HepG2 (cell line): ENCODE results near the gene NOBOX. TPM values are rescaled to one million over a fixed set of nuclear protein-coding genes. Genes with fewer than 3 reads are reported as not detected.

ENCODE experiments used
- ATAC-seq: fragments of 200-7000 bp; cut with Tn5 transposase; 3 replicates; pipeline ENCODE4 v1.9.1; 2020; ENCODE audit warnings: mild to moderate bottlenecking, moderate library complexity
- BruUV-seq: library from RNA; stranded (reverse); fragments of 400-500 nt; replicated peaks from 2 replicates; lab custom pipeline; 2021; lab: Mats Ljungman, UMichigan
- CTCF ChIA-PET: fragments of 300-600 bp; formaldehyde crosslinking; extraction: SDS; loops from one replicate; lab custom pipeline; 2021; ENCODE audit warnings: low total read pairs, inconsistent platforms, low intra/inter-chr PET ratio; lab: Yijun Ruan, JAX
- POLR2A ChIA-PET: fragments of 350-600 bp; sonication (Branson Sonifier 250); formaldehyde crosslinking; loops from one replicate; lab custom pipeline; 2020; ENCODE audit warnings: antibody characterized with exemption, inconsistent platforms; lab: Yijun Ruan, JAX
- DNase-seq: peaks from one replicate; pipeline ENCODE4 v3.0.0-alpha.2; 2015; ENCODE audit warnings: low spot score
- FAIRE-seq: peaks from 3 replicates; lab custom pipeline; 2011; peaks lifted over from hg19 to GRCh38; lab: Jason Lieb, UNC
- H2AFZ ChIP-seq: one replicate; pipeline ENCODE4 v1.6.1; 2011; ENCODE audit warnings: low read length, inconsistent platforms
- H3K27ac ChIP-seq: fragments of 300-600 bp; 3 replicates; pipeline ENCODE4 v1.8.0; 2011; ENCODE audit warnings: mixed run types, mild to moderate bottlenecking, mixed read lengths, low read length, inconsistent platforms; ENCODE audit not compliant: insufficient read depth; ENCODE audit errors: extremely low read length
- H3K27me3 ChIP-seq, 2 experiments: fragments of 200-600 bp in 1 of 2; 2 replicates in 1 of 2; 3 replicates in 1 of 2; pipeline versions ENCODE4 v1.6.0 to v1.8.0; 2011; ENCODE audit warnings: low read length in 2 of 2, mild to moderate bottlenecking in 2 of 2, moderate library complexity in 2 of 2, inconsistent platforms in 1 of 2; ENCODE audit not compliant: insufficient read depth in 2 of 2, control insufficient read depth in 1 of 2
- H3K36me3 ChIP-seq, 2 experiments: fragments of 200-600 bp in 1 of 2; replicated peaks in 1 of 2; 2 replicates in 1 of 2; 3 replicates in 1 of 2; pipeline versions ENCODE4 v1.5.1 to v1.8.0; 2011; ENCODE audit warnings: low read length in 2 of 2, inconsistent platforms in 1 of 2; ENCODE audit not compliant: insufficient read depth in 2 of 2, control insufficient read depth in 1 of 2
- H3K4me1 ChIP-seq: 2 replicates; pipeline ENCODE4 v1.5.1; 2012; ENCODE audit warnings: low read length, inconsistent platforms; ENCODE audit not compliant: insufficient read depth
- H3K4me2 ChIP-seq: 2 replicates; pipeline ENCODE4 v1.6.0; 2011; ENCODE audit warnings: low read depth, low read length, inconsistent platforms
- H3K4me3 ChIP-seq, 3 experiments: fragments of 200-600 bp in 1 of 3; sonication (generic), shearing (Covaris generic) in 1 of 3; replicated peaks in 1 of 3; 2 replicates each; pipeline ENCODE4 v1.5.1; 2011 to 2016; ENCODE audit warnings: low read length in 3 of 3, inconsistent platforms in 2 of 3, low read depth in 2 of 3, mild to moderate bottlenecking in 2 of 3, control low read depth in 1 of 3, mixed read lengths in 1 of 3; ENCODE audit not compliant: insufficient read depth in 1 of 3
- H3K79me2 ChIP-seq: one replicate; pipeline ENCODE4 v1.6.1; 2011; ENCODE audit warnings: low read length, inconsistent platforms; ENCODE audit not compliant: insufficient read depth
- H3K9ac ChIP-seq: 2 replicates; pipeline ENCODE4 v1.6.0; 2011; ENCODE audit warnings: mild to moderate bottlenecking, low read depth, low read length, inconsistent platforms; ENCODE audit not compliant: insufficient read depth
- H3K9me3 ChIP-seq: 2 replicates; pipeline ENCODE4 v1.5.1; 2012; ENCODE audit warnings: mild to moderate bottlenecking, low read length
- H4K20me1 ChIP-seq: 2 replicates; pipeline ENCODE4 v1.6.0; 2011; ENCODE audit warnings: inconsistent platforms, mild to moderate bottlenecking, low read length, moderate library complexity; ENCODE audit not compliant: insufficient read depth
- ATF2 ChIP-seq: sonication (generic); formaldehyde crosslinking; IDR thresholded peaks from 2 replicates; pipeline ENCODE4 v1.4.0; 2020; ENCODE audit warnings: missing genetic modification reagents
- CEBPG ChIP-seq: IDR thresholded peaks from 2 replicates; pipeline ENCODE4 v1.6.1; 2016
- CHD2 ChIP-seq: IDR thresholded peaks from 2 replicates; pipeline ENCODE4 v1.6.1; 2011; ENCODE audit warnings: low read depth, low read length, improper control_type of control experiment
- DMAP1 ChIP-seq: IDR thresholded peaks from 2 replicates; pipeline ENCODE4 v1.6.1; 2016
- PATZ1 ChIP-seq: sonication (generic); formaldehyde crosslinking; IDR thresholded peaks from 2 replicates; pipeline ENCODE4 v1.4.0; 2020; ENCODE audit warnings: missing genetic modification reagents
- TCF7 ChIP-seq: sonication (generic); IDR thresholded peaks from 2 replicates; pipeline ENCODE4 v1.6.1; 2016; ENCODE audit warnings: antibody characterized with exemption, low read depth
- ZNF530 ChIP-seq: sonication (generic); formaldehyde crosslinking; IDR thresholded peaks from 2 replicates; pipeline ENCODE4 v1.5.0; 2020; ENCODE audit warnings: low read depth, mild to moderate bottlenecking, missing genetic modification reagents
- WGBS: methylation state at CpG from one replicate; pipeline ENCODE4 v1.1.6; 2017; ENCODE audit warnings: low lambda C conversion rate; 5-methylcytosine and 5-hydroxymethylcytosine counted together
- in situ Hi-C: cut with HindIII; loops from 2 replicates; pipeline ENCODE4 v1.10.0; 2017; ENCODE audit warnings: low pct_unique_long_range_greater_than_20kb; ENCODE audit not compliant: extremely low pct_ligation_motif_present
- intact Hi-C: fragments of 100-400 bp; cut with micrococcal nuclease; formaldehyde crosslinking; loops from one replicate; pipeline ENCODE4 v1.10.0; 2022; ENCODE audit not compliant: unreplicated experiment
- polyA plus RNA-seq, 8 experiments: library from polyadenylated mRNA; depleted of rRNA in 3 of 8; stranded (reverse) in 7 of 8; unstranded in 1 of 8; fragments of >200 nt; fragmentation: Illumina TruSeq in 4 of 8; extraction: Trizol in 4 of 8; gene quantifications; 2 replicates each; pipeline versions ENCODE4 v1.2.1 to v1.2.3, GENCODE V29; 2011 to 2016; ENCODE audit warnings: low read depth in 4 of 8, missing spikeins in 1 of 8, mixed read lengths in 1 of 8; ENCODE audit not compliant: insufficient read depth in 1 of 8
- total RNA-seq, 5 experiments: library from RNA; depleted of rRNA; stranded (reverse); fragments of >200 nt; fragmentation: Illumina TruSeq; extraction: Trizol; gene quantifications; 2 replicates each; pipeline ENCODE4 v1.2.3, GENCODE V29; 2016; ENCODE audit warnings: low read depth in 1 of 5
- TF ChIP-seq, protein P1 (sequence below), 2 experiments: sonication (generic) in 1 of 2; formaldehyde crosslinking in 1 of 2; IDR thresholded peaks; 2 replicates each; pipeline versions ENCODE4 v1.4.0 to v1.6.1; 2016 to 2020; ENCODE audit warnings: borderline replicate concordance in 1 of 2, low read depth in 1 of 2, mild to moderate bottlenecking in 1 of 2, missing genetic modification reagents in 1 of 2

Gene NOBOX
- total and polyA plus RNA-seq, 2 of the 13 experiments (the other 11 are each of a cell fraction or from before 2014, with no cell fraction given), result not detected

DNA sequence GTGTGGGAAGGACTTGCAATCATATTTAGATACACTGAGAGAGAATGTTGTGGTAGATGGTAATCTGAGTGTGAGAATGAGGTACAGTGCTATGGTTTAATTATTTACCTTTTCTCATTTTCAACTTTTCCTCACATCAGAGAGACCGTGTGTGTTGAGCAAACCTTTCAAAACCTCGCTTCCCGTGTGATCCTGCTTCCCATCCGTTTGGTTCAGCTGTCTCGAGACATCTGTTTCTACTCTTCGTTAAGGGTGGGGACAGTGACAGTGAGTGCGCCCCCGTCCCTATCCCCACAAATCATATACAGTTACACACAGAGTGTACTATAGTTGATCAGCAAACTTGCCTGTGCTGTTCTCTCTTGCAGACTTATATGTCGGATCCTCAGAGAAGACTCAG lies 33.0 kb upstream of the NOBOX start:
- BruUV-seq, result no TSS peak
- no peaks in the 10 kb centered on the region for H4K20me1 ChIP-seq
- ChIA-PET POLR2A (no interaction called here), CTCF (no interaction called here)
- no peak for FAIRE-seq
- peak; percentile 65 for ATAC-seq
- peak; percentile 49 for DNase-seq
- no peak overlapping the region for H3K27ac ChIP-seq
- WGBS, result 3% methylated on average over 9 of the region's 9 CpGs
- no peaks in the 10 kb centered on the region for H3K36me3 ChIP-seq
- H2AFZ ChIP-seq, result no peak overlapping the region
- H3K4me2 ChIP-seq, result 0 out of 2 replicates have a peak overlapping the region, but pooled peaks have one; percentile 10
- H3K9ac ChIP-seq, result no peak overlapping the region
- peaks cover 22% of the 10 kb centered on the region for H3K4me1 ChIP-seq
- H3K9me3 ChIP-seq, result no peaks in the 10 kb centered on the region
- intact Hi-C loops, result no loop called here
- TF ChIP-seq CEBPG (CRISPR knock-in tag) (0 out of 2 replicates have a peak, but pooled peaks have one; percentile 33), CHD2 (peak; percentile 65; the same call in 1 of the 2 replicates), ZNF530 (CRISPR knock-in tag) (no peak), TCF7 (peak; percentile 54), PATZ1 (CRISPR knock-in tag) (peak; percentile 74), DMAP1 (CRISPR knock-in tag) (no peak), ATF2 (CRISPR knock-in tag) (no peak)
- TF ChIP-seq, protein P1, sequence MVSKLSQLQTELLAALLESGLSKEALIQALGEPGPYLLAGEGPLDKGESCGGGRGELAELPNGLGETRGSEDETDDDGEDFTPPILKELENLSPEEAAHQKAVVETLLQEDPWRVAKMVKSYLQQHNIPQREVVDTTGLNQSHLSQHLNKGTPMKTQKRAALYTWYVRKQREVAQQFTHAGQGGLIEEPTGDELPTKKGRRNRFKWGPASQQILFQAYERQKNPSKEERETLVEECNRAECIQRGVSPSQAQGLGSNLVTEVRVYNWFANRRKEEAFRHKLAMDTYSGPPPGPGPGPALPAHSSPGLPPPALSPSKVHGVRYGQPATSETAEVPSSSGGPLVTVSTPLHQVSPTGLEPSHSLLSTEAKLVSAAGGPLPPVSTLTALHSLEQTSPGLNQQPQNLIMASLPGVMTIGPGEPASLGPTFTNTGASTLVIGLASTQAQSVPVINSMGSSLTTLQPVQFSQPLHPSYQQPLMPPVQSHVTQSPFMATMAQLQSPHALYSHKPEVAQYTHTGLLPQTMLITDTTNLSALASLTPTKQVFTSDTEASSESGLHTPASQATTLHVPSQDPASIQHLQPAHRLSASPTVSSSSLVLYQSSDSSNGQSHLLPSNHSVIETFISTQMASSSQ (IDR thresholded peaks at IDR 0.05; ENCODE audit: low read depth), result peak; percentile 58; the same call in 1 of the 2 replicates
- TF ChIP-seq, protein P1 (CRISPR knock-in tag; IDR thresholded peaks at IDR 0.05; ENCODE audit: borderline replicate concordance), result no peak
- H3K27me3 ChIP-seq, result no peaks in the 10 kb centered on the region
- no peak overlapping the region for H3K4me3 ChIP-seq
- in situ Hi-C loops, result no loop called here
- H3K79me2 ChIP-seq, result no peaks in the 10 kb centered on the region
